IPS DF 6.9 (cell line): ENCODE measurements around the gene MMP3.

Source experiments
- DNase-seq: peaks from one replicate; pipeline ENCODE4 v3.0.0-alpha.2; 2013; ENCODE audit warnings: low read depth, low spot score
- H3K27ac ChIP-seq: one replicate; pipeline ENCODE4 v1.5.1; 2013; ENCODE audit warnings: low read length, control low read depth
- H3K27me3 ChIP-seq: 2 replicates; pipeline ENCODE4 v1.6.1; 2013; ENCODE audit warnings: mild to moderate bottlenecking, low read length; ENCODE audit not compliant: control insufficient read depth, insufficient read depth
- H3K36me3 ChIP-seq: 2 replicates; pipeline ENCODE4 v1.6.1; 2013; ENCODE audit warnings: low read length; ENCODE audit not compliant: control insufficient read depth, insufficient read depth
- H3K4me1 ChIP-seq: 2 replicates; pipeline ENCODE4 v1.6.1; 2013; ENCODE audit warnings: low read length; ENCODE audit not compliant: control insufficient read depth, insufficient read depth
- H3K4me3 ChIP-seq: 2 replicates; pipeline ENCODE4 v1.5.1; 2013; ENCODE audit warnings: mild to moderate bottlenecking, low read length
- H3K9me3 ChIP-seq: 2 replicates; pipeline ENCODE4 v1.6.1; 2013; ENCODE audit warnings: low read length, inconsistent platforms; ENCODE audit not compliant: control insufficient read depth, insufficient read depth
- WGBS: extraction: QIAGEN DNeasy Blood & Tissue Kit; methylation state at CpG from one replicate; pipeline ENCODE4 v1.1.7; 2013; ENCODE audit warnings: mixed read lengths, missing lambda C conversion rate; ENCODE audit not compliant: insufficient read length, insufficient coverage; 5-methylcytosine and 5-hydroxymethylcytosine counted together

Gene MMP3

GRCh38 chr11:102792604-102793003 is 50.8 kb downstream of the MMP3 start:
- WGBS = no CpG with 5 or more reads among the region's 5 CpGs
- Histone ChIP-seq H3K4me3 (no peak overlapping the region), H3K4me1 (no peaks in the 10 kb centered on the region), H3K9me3 (no peaks in the 10 kb centered on the region), H3K27ac (no peak overlapping the region), H3K36me3 (no peaks in the 10 kb centered on the region), H3K27me3 (no peaks in the 10 kb centered on the region)
- DNase-seq = no peak

DNA sequence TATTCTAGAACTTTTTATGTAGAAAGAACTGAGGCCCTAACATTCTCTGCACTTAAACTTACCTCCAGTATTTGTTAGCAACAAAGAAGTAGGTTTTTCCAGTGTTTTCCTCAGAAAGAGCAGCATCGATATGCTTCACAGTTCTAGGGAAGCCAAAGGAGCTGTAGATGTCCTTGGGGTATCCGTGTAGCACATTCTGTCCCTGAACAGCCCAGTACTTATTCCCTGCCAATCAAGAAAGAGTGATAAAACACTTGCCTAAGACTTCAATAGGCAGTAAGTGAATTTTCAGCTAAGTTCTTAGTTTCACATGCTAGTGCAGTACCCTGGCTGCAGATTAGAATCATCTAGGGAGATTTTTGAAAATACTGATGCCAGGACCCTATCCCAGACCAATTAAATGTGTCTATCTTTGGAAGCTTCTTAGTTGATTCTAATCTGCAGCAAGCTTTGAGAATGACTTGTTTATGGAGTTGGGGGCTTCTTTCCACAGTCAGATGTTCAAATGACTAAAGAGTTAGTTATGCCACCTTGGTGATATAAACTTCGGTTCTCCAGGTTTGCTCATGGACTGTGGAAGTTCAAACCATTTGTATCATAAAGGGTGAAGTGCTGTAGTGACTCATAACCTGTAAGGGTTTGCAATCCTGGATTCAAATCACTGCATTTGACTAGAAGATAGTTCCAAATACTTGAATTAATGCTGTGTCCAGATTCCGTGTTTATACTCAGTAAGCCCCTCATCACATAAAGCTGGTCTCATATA is 52.0 kb downstream of the MMP3 start:
- H3K27ac ChIP-seq = no peak overlapping the region
- no CpG with 5 or more reads among the region's 4 CpGs for WGBS
- H3K4me1 ChIP-seq = no peaks in the 10 kb centered on the region
- no peak overlapping the region for H3K4me3 ChIP-seq
- no peaks in the 10 kb centered on the region for H3K9me3 ChIP-seq
- DNase-seq = no peak
- H3K36me3 ChIP-seq = no peaks in the 10 kb centered on the region
- H3K27me3 ChIP-seq = no peaks in the 10 kb centered on the region

GRCh38 chr11:102788334-102788995 is 54.9 kb downstream of the MMP3 start:
- DNase-seq = no peak

More at GRCh38 chr11:102788334-102788995, 54.9 kb downstream of the MMP3 start:
- Histone ChIP-seq H3K27me3 (no peaks in the 10 kb centered on the region), H3K4me3 (no peak overlapping the region), H3K36me3 (no peaks in the 10 kb centered on the region), H3K4me1 (no peaks in the 10 kb centered on the region), H3K27ac (no peak overlapping the region), H3K9me3 (no peaks in the 10 kb centered on the region)
- WGBS = no CpG with 5 or more reads among the region's 8 CpGs
